Measurements from ENCODE around the gene HYDIN. TPM values are rescaled to one million over a fixed set of nuclear protein-coding genes. Genes with fewer than 3 reads are reported as not detected.
"Not testable (repeated sequence)": the region's sequence is repeated elsewhere in the genome, so short reads cannot be mapped to it uniquely, and the experiment has no call there.

Gene HYDIN
- total and polyA plus RNA-seq, 4 experiments from 2014 or later, result not detected

DNA sequence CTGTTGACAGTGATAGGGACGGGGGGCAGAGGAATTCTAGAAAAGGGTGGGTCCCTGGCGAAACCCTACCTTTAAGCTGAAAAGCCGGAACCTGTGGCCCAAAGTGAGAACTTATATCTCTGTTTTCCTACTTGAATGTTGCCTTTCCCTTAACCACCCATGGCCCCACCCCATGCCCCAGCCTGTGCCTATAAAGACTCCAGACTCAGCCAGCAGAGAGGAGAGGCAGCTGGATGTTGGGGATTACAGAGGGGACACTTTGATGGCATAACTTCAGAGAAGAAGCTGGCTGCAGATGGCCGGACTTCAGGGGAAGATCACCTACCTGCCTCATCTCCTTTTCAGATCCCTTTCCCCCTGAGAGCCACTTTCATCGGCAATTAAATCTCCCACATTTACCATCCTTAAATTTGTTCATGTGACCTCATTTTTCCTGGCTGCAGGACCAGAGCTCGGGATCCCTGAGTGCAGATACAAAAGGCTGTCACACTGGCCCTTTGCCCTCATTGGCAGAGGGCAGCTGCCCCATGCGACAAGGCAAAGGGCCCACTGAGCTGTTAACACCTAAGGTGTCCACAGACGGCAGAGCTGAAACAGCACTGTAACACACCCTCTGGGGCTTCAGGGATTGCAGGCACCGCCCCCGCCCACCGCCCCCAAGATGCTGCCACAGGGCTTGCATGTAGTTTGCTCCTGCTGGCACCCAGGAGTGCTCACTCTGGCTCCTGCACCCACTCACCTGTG lies 191.0 kb downstream of the HYDIN start:
- POLR2A ChIA-PET (ENCODE audit: partially characterized antibody); intact Hi-C loops (cut with micrococcal nuclease); H3K9me3 Mint-ChIP-seq; H3K27ac Mint-ChIP-seq; H3K4me1 ChIP-seq (ENCODE audit: insufficient read depth, low read length); H3K4me3 ChIP-seq (ENCODE audit: low read length in 2 of 2); H3K27ac ChIP-seq (ENCODE audit: low read depth, low read length); H3K9me3 ChIP-seq (ENCODE audit: control insufficient read depth in 1 of 2, low read length in 2 of 2); H3K27me3 Mint-ChIP-seq; DNase-seq; H3K4me1 Mint-ChIP-seq; H3K36me3 Mint-ChIP-seq; H3K27me3 ChIP-seq (ENCODE audit: insufficient read depth, low read length); H3K4me3 Mint-ChIP-seq; H3K36me3 ChIP-seq (ENCODE audit: insufficient read depth, low read length); CTCF ChIA-PET (ENCODE audit: partially characterized antibody): not testable (repeated sequence)

DNA sequence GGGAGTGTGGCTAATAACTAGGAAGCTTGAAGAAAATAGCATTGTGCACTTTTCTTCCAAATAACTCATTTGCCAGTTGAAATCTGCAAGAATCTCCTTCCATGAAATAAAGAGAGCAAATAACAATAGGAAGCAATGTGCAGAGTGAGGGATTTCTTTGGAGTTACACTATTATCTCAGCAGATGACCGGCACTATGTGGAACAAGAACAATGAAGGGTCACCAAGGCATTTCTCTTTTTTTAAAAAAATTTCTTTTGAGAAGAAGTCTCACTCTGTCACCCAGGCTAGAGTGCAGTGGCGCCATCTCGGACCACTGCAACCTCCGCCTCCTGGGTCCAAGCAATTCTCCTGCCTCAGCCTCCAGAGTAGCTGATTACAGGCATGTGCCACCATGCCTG lies 192.1 kb downstream of the HYDIN start:
- H3K4me1 Mint-ChIP-seq; H3K9me3 ChIP-seq (ENCODE audit: control insufficient read depth in 1 of 2, low read length in 2 of 2); H3K4me3 ChIP-seq (ENCODE audit: low read length in 2 of 2); intact Hi-C loops (cut with micrococcal nuclease); H3K36me3 ChIP-seq (ENCODE audit: insufficient read depth, low read length); H3K4me3 Mint-ChIP-seq; H3K36me3 Mint-ChIP-seq; H3K4me1 ChIP-seq (ENCODE audit: insufficient read depth, low read length); H3K27ac Mint-ChIP-seq; H3K27me3 Mint-ChIP-seq; H3K9me3 Mint-ChIP-seq; H3K27me3 ChIP-seq (ENCODE audit: insufficient read depth, low read length); H3K27ac ChIP-seq (ENCODE audit: low read depth, low read length); CTCF ChIA-PET (ENCODE audit: partially characterized antibody); DNase-seq; POLR2A ChIA-PET (ENCODE audit: partially characterized antibody): not testable (repeated sequence)

DNA sequence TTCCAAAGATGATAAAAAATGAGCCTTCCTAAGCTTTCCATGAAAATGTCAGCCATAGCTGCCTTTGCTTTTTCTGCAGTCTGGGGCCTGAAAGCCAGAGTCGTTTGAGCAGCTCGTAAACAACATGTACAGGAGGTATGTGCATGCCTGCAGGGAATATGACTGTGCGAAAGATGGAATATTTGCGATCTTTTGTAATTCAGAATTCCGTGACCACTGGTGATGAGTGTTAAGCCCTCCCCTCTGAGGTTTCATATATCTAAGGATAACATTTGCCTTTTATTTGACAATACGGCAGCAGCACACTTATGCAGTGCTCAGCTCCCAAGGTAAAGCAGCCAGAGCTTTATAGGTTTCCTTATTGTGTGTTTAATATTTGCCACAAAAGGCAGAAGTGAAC lies 192.5 kb downstream of the HYDIN start:
- intact Hi-C loops (cut with micrococcal nuclease); H3K4me1 Mint-ChIP-seq; H3K27me3 Mint-ChIP-seq; H3K4me3 ChIP-seq (ENCODE audit: low read length in 2 of 2); POLR2A ChIA-PET (ENCODE audit: partially characterized antibody); H3K4me3 Mint-ChIP-seq; H3K36me3 ChIP-seq (ENCODE audit: insufficient read depth, low read length); H3K9me3 Mint-ChIP-seq; H3K27ac Mint-ChIP-seq; CTCF ChIA-PET (ENCODE audit: partially characterized antibody); H3K9me3 ChIP-seq (ENCODE audit: control insufficient read depth in 1 of 2, low read length in 2 of 2); DNase-seq; H3K27ac ChIP-seq (ENCODE audit: low read depth, low read length); H3K4me1 ChIP-seq (ENCODE audit: insufficient read depth, low read length); H3K27me3 ChIP-seq (ENCODE audit: insufficient read depth, low read length); H3K36me3 Mint-ChIP-seq: not testable (repeated sequence)

DNA sequence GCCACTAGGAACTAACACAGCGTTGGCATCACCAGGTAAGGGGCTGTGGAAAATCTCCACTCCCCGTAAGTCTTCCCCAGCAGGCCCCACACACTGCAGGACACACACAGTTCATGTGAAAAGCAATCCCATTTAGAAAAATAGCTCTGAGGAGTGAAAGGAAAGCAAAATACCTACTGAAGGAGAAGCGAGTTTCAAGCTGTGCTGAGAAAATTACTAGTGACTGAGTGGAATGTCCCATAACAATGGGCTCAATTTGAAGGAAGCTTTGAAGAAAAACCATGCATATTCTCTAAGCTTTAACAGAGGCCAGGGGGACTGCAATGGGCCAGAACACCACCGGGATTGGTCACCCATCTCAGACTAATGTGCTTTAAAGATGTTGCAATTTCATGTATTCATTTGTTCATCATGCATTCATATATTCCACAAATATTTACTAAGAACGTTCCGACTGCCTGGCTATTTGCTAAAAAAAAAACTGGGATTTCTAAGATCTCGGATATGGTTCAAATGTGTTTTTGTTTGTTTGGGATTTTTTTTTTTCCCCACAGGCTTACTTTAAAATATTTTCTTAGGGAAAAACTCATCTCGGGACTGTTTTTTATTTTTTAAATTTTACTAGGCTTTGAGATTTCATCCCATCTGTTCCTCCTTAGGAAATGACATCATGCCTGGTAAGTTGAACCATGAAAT lies 202.3 kb downstream of the HYDIN start:
- H3K36me3 ChIP-seq (ENCODE audit: insufficient read depth, low read length); DNase-seq; H3K27ac ChIP-seq (ENCODE audit: low read depth, low read length); H3K27ac Mint-ChIP-seq; H3K36me3 Mint-ChIP-seq; H3K4me1 ChIP-seq (ENCODE audit: insufficient read depth, low read length); intact Hi-C loops (cut with micrococcal nuclease); H3K27me3 Mint-ChIP-seq; H3K4me3 ChIP-seq (ENCODE audit: low read length in 2 of 2); H3K4me1 Mint-ChIP-seq; H3K9me3 ChIP-seq (ENCODE audit: control insufficient read depth in 1 of 2, low read length in 2 of 2); H3K4me3 Mint-ChIP-seq; H3K27me3 ChIP-seq (ENCODE audit: insufficient read depth, low read length); H3K9me3 Mint-ChIP-seq; CTCF ChIA-PET (ENCODE audit: partially characterized antibody); POLR2A ChIA-PET (ENCODE audit: partially characterized antibody): not testable (repeated sequence)

DNA sequence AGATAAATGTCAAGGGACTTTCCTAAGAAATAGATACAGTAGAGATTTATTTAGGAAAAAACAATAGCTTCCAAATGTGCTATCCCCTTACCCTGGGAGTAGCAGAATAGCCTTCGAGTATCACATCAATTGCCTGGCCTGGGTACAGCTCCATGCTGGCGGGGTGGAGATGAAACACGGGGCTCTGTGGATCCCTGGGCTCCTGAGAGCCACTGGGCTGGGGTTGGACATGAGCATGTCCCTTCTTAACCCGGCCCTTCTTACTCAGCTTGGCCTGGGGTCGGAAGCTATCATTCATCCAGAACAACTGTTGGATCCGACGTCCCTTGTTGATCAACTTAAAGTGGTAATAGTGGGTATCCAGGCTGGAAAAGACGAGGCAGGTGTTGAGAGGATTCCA lies 203.0 kb downstream of the HYDIN start:
- H3K9me3 ChIP-seq (ENCODE audit: control insufficient read depth in 1 of 2, low read length in 2 of 2); H3K27ac Mint-ChIP-seq; DNase-seq; H3K36me3 Mint-ChIP-seq; H3K4me3 ChIP-seq (ENCODE audit: low read length in 2 of 2); intact Hi-C loops (cut with micrococcal nuclease); CTCF ChIA-PET (ENCODE audit: partially characterized antibody); H3K4me3 Mint-ChIP-seq; H3K4me1 Mint-ChIP-seq; H3K27ac ChIP-seq (ENCODE audit: low read depth, low read length); H3K36me3 ChIP-seq (ENCODE audit: insufficient read depth, low read length); H3K9me3 Mint-ChIP-seq; H3K27me3 Mint-ChIP-seq; H3K27me3 ChIP-seq (ENCODE audit: insufficient read depth, low read length); H3K4me1 ChIP-seq (ENCODE audit: insufficient read depth, low read length); POLR2A ChIA-PET (ENCODE audit: partially characterized antibody): not testable (repeated sequence)

DNA sequence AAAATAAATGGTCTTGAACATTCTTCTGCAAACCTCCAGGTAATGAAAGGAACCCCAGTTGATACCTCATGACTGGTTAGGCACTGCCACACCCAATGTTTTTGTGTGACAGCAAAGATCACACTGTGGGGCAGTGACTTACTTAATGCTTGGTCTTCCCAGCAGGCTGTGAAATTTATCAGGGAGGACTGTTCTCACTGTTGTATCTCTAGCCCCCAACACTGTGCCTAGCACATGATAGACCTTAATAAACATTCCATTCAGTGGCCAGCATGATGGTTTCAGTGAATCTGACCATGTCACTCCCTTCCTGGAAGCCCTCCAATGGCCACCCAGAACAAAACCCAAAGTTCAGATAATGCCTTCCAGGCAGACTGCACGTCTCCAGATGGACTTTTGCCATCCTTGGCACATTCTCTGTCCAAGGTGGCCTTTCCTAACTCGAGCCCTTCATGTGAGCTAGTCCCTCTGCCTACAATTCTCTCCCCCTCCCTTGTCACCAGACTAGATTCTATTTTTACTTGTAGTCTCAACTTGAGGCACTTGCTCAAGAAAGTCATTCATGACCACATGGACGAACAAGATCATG lies 206.6 kb downstream of the HYDIN start:
- CTCF ChIA-PET (ENCODE audit: partially characterized antibody); H3K9me3 ChIP-seq (ENCODE audit: control insufficient read depth in 1 of 2, low read length in 2 of 2); H3K4me1 Mint-ChIP-seq; H3K4me1 ChIP-seq (ENCODE audit: insufficient read depth, low read length); intact Hi-C loops (cut with micrococcal nuclease); H3K4me3 Mint-ChIP-seq; H3K4me3 ChIP-seq (ENCODE audit: low read length in 2 of 2); POLR2A ChIA-PET (ENCODE audit: partially characterized antibody); H3K36me3 Mint-ChIP-seq; H3K9me3 Mint-ChIP-seq; H3K27me3 ChIP-seq (ENCODE audit: insufficient read depth, low read length); H3K36me3 ChIP-seq (ENCODE audit: insufficient read depth, low read length); H3K27ac Mint-ChIP-seq; H3K27ac ChIP-seq (ENCODE audit: low read depth, low read length); H3K27me3 Mint-ChIP-seq; DNase-seq: not testable (repeated sequence)

DNA sequence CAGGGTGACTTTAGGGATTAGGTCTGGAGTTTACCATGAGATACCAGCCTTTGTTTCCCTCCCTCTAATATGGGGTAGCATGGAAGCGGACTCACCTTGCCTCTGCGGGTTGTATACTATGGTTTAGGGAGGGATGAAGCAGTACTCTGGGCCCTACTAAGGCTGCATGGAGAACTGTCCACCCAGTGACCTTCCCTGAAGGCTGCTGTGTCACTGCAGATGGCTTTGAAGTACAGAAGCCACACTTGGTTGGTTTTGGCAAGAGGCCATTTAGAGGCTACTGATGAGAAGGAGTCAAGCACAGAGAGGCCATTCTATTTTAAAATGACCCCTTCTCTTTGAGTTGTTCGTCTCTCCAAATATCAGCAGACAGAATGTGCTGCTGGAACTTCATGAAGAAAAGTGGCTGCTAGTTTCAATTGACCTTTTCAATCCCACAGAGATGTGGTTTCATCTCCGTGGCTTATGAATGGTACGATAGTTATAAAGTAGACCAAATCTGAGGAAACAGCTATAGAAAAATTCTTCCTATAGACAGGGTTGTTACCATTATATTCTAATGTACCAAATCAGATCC lies 208.5 kb downstream of the HYDIN start:
- POLR2A ChIA-PET (ENCODE audit: partially characterized antibody); H3K9me3 ChIP-seq (ENCODE audit: control insufficient read depth in 1 of 2, low read length in 2 of 2); DNase-seq; H3K27me3 Mint-ChIP-seq; H3K27ac ChIP-seq (ENCODE audit: low read depth, low read length); intact Hi-C loops (cut with micrococcal nuclease); H3K27ac Mint-ChIP-seq; H3K4me1 Mint-ChIP-seq; H3K4me3 Mint-ChIP-seq; H3K4me3 ChIP-seq (ENCODE audit: low read length in 2 of 2); H3K4me1 ChIP-seq (ENCODE audit: insufficient read depth, low read length); CTCF ChIA-PET (ENCODE audit: partially characterized antibody); H3K36me3 ChIP-seq (ENCODE audit: insufficient read depth, low read length); H3K9me3 Mint-ChIP-seq; H3K36me3 Mint-ChIP-seq; H3K27me3 ChIP-seq (ENCODE audit: insufficient read depth, low read length): not testable (repeated sequence)

Measured in CD4-positive, alpha-beta memory T cell (primary cell).